Body of pancreas (tissue), 4 donors: Measurements from ENCODE around the gene GLI3. TPM values are rescaled to one million over a fixed set of nuclear protein-coding genes. Genes with fewer than 3 reads are reported as not detected.

Experiments used
- ATAC-seq: fragments of 150-250 bp; one replicate; pipeline ENCODE4 v1.9.1; 2016
- DNase-seq, 4 donors: peaks; one replicate each; pipeline ENCODE4 v3.0.0-alpha.2; 2019
- H3K27ac ChIP-seq, 4 donors: fragments of 200-600 bp; sonication (generic); 1 replicate in 3 of 4; 2 replicates in 1 of 4; pipeline versions ENCODE4 v1.5.1 to v1.6.1; 2016 to 2019; ENCODE audit warnings: mild to moderate bottlenecking in 1 of 4, mixed read lengths in 1 of 4, moderate library complexity in 1 of 4
- H3K27me3 ChIP-seq, 2 donors: fragments of 200-600 bp; sonication (generic); one replicate each; pipeline ENCODE4 v1.6.0; 2016; ENCODE audit warnings: mild to moderate bottlenecking in 1 of 2
- H3K36me3 ChIP-seq, 2 donors: fragments of 200-600 bp; sonication (generic); replicated peaks in 1 of 2; 2 replicates each; pipeline ENCODE4 v1.5.1; 2016; ENCODE audit warnings: low read depth in 2 of 2; ENCODE audit not compliant: insufficient read depth in 1 of 2
- H3K4me1 ChIP-seq: fragments of 200-600 bp; sonication (generic); one replicate; pipeline ENCODE4 v1.6.0; 2016
- H3K4me3 ChIP-seq, 2 donors: fragments of 200-600 bp; sonication (generic); 1 replicate in 1 of 2; 2 replicates in 1 of 2; pipeline ENCODE4 v1.5.1; 2016 to 2019
- H3K9me3 ChIP-seq, 3 donors: fragments of 200-600 bp; sonication (generic); 1 replicate in 2 of 3; 2 replicates in 1 of 3; pipeline ENCODE4 v1.5.1; 2016
- CTCF ChIP-seq, 7 experiments: fragments of 450-650 bp in 4 of 7; fragments of 200-600 bp in 3 of 7; sonication (generic) in 3 of 7; IDR thresholded peaks; one replicate each; pipeline ENCODE4 v1.5.1; 2016 to 2019; ENCODE audit warnings: antibody characterized with exemption in 7 of 7
- POLR2A ChIP-seq, 3 donors: fragments of 450-650 bp; IDR thresholded peaks; one replicate each; pipeline ENCODE4 v1.6.1; 2016; ENCODE audit warnings: antibody characterized with exemption in 3 of 3, mild to moderate bottlenecking in 2 of 3
- WGBS, 2 donors: methylation state at CpG; one replicate each; pipeline ENCODE4 v1.1.5; 2017; 5-methylcytosine and 5-hydroxymethylcytosine counted together
- intact Hi-C: fragments of 100-400 bp; cut with DNase I; formaldehyde crosslinking; loops from one replicate; pipeline ENCODE4 v1.15.1; 2023
- total RNA-seq, 2 donors: library from RNA; depleted of rRNA; stranded (reverse); fragments of >200 nt; gene quantifications; one replicate each; pipeline ENCODE4 v1.1.0, GENCODE V29; 2016

Gene GLI3
- 1 to 10 TPM; 1.0 to 2.0 TPM for total RNA-seq

- TF ChIP-seq CTCF (IDR thresholded peaks at IDR 0.05) = peak in 3 of 7 experiments; percentile 15 to 34 (median 21)
- peak in 2 of 3 donors; percentile 31 to 39 for TF ChIP-seq POLR2A (IDR thresholded peaks at IDR 0.05)
- H3K4me1 ChIP-seq = peaks cover 7% of the 10 kb centered on the region
- ATAC-seq (peak; percentile 80), DNase-seq (peak; percentile 53 to 71 (median 64))
- H3K27me3 ChIP-seq = peaks cover 0 to 5% of the 10 kb centered on the region in 2 donors
- 0% methylated on average over 51 to 86 of the region's 92 CpGs for WGBS, 2 donors
- intact Hi-C loops = no loop called here
- H3K36me3 ChIP-seq = no peaks in the 10 kb centered on the region
- no peaks in the 10 kb centered on the region for H3K9me3 ChIP-seq
- H3K27ac ChIP-seq = peak within 1 kb of the TSS; percentile 8 to 57 (median 49)
- peak within 1 kb of the TSS; percentile 57 to 72 for H3K4me3 ChIP-seq
Observed at GRCh38 chr7:42236976-42237810, at the start of gene GLI3. Gene GLI3, minus strand, starts transcription at chr7:42237209. Its CDS starts 13,956 bp downstream, at chr7:42223253.

- no peak for DNase-seq
- H3K36me3 ChIP-seq = no peaks in the 10 kb centered on the region
Observed at GRCh38 chr7:42285383-42285824, 48.4 kb upstream of the GLI3 start.

GRCh38 chr7:42283553-42283952, 46.5 kb upstream of the GLI3 start:
- H3K36me3 ChIP-seq = no peaks in the 10 kb centered on the region
- H3K27ac ChIP-seq = no peak overlapping the region
- H3K4me3 ChIP-seq = no peak overlapping the region
- DNase-seq (no peak), ATAC-seq (no peak)
- WGBS, 2 donors = 24 to 25% methylated on average over 2 of the region's 2 CpGs
- H3K4me1 ChIP-seq = no peaks in the 10 kb centered on the region
- intact Hi-C loops = no loop called here
- no peaks in the 10 kb centered on the region for H3K9me3 ChIP-seq
- H3K27me3 ChIP-seq = no peaks in the 10 kb centered on the region
- TF ChIP-seq POLR2A (IDR thresholded peaks at IDR 0.05) (no peak), CTCF (IDR thresholded peaks at IDR 0.05) (no peak)

More at GRCh38 chr7:42285383-42285824, 48.4 kb upstream of the GLI3 start:
- Histone ChIP-seq H3K4me1 (no peaks in the 10 kb centered on the region), H3K9me3 (no peaks in the 10 kb centered on the region), H3K27ac (no peak overlapping the region), H3K27me3 (no peaks in the 10 kb centered on the region), H3K4me3 (no peak overlapping the region)
- no peak for ATAC-seq
- intact Hi-C loops = no loop called here
- no peak for TF ChIP-seq CTCF (IDR thresholded peaks at IDR 0.05)
- no peak for TF ChIP-seq POLR2A (IDR thresholded peaks at IDR 0.05)

GRCh38 chr7:42278344-42278743, 41.3 kb upstream of the GLI3 start:
- intact Hi-C loops = no loop called here
- H3K9me3 ChIP-seq = no peaks in the 10 kb centered on the region
- TF ChIP-seq CTCF (IDR thresholded peaks at IDR 0.05) = no peak
- TF ChIP-seq POLR2A (IDR thresholded peaks at IDR 0.05) = no peak
- H3K36me3 ChIP-seq = no peaks in the 10 kb centered on the region
- no peak overlapping the region for H3K27ac ChIP-seq
- no peaks in the 10 kb centered on the region for H3K27me3 ChIP-seq
- no peak overlapping the region for H3K4me3 ChIP-seq
- DNase-seq (no peak), ATAC-seq (no peak)
- 57 to 64% methylated on average over 4 of the region's 4 CpGs for WGBS, 2 donors
- no peaks in the 10 kb centered on the region for H3K4me1 ChIP-seq
